ENCODE data around the gene CCBE1. TPM values are rescaled to one million over a fixed set of nuclear protein-coding genes. Genes with fewer than 3 reads are reported as not detected.

The CCBE1 gene
- polyA plus RNA-seq (2012; ENCODE audit: insufficient read depth, insufficient read length, low read depth) = 0.43 TPM

DNA sequence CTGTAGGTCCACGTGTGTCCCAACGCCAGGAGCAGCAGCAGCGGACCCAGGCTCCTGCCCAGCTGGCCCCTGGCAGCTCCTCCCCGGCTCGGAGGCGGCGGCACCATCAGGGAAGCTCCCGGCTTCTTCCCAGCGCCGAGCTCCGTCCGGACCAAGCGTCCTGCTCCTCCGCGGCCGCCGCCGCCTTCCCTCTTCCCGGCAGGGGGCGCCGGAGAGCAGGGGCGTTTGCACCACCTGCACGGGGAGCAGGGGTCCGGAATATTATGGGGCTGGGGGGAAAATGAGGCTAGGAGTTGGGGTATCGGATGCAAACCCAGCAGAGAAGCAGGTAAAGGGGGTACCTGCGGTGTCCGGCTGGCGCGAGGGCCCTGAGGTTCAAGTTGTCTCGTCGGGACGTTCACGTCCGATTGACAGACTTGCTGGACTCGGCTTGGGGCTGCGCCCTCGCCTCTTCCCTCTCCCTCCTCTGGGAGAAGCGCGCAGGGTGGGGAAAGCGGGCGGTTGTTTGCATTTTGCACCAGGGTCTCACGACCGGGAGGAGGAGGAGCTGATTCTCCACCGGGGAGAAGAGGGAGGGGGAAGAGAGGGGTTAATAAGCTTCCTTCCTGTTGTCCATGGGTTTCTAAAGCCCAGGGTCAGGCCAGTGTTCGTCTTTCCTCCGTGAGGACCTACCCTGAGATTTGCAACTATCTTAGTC is at the start of gene CCBE1:
Gene CCBE1, minus strand, starts transcription at position 188 of the 697 bp plus-strand sequence.
- Histone ChIP-seq H3K4me3 (ENCODE audit: low read depth, low read length) (peak within 1 kb of the TSS; percentile 49), H3K27me3 (peaks cover 21% of the 10 kb centered on the region), H3K9me3 (no peaks in the 10 kb centered on the region), H3K4me1 (peaks cover 2% of the 10 kb centered on the region; the same call in 1 of the 2 replicates), H3K36me3 (no peaks in the 10 kb centered on the region)
- DNase-seq = peak; percentile 67
- TF ChIP-seq, protein P1, sequence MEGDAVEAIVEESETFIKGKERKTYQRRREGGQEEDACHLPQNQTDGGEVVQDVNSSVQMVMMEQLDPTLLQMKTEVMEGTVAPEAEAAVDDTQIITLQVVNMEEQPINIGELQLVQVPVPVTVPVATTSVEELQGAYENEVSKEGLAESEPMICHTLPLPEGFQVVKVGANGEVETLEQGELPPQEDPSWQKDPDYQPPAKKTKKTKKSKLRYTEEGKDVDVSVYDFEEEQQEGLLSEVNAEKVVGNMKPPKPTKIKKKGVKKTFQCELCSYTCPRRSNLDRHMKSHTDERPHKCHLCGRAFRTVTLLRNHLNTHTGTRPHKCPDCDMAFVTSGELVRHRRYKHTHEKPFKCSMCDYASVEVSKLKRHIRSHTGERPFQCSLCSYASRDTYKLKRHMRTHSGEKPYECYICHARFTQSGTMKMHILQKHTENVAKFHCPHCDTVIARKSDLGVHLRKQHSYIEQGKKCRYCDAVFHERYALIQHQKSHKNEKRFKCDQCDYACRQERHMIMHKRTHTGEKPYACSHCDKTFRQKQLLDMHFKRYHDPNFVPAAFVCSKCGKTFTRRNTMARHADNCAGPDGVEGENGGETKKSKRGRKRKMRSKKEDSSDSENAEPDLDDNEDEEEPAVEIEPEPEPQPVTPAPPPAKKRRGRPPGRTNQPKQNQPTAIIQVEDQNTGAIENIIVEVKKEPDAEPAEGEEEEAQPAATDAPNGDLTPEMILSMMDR (IDR thresholded peaks at IDR 0.05; ENCODE audit: low read depth, low read length) = peak; percentile 64

DNA sequence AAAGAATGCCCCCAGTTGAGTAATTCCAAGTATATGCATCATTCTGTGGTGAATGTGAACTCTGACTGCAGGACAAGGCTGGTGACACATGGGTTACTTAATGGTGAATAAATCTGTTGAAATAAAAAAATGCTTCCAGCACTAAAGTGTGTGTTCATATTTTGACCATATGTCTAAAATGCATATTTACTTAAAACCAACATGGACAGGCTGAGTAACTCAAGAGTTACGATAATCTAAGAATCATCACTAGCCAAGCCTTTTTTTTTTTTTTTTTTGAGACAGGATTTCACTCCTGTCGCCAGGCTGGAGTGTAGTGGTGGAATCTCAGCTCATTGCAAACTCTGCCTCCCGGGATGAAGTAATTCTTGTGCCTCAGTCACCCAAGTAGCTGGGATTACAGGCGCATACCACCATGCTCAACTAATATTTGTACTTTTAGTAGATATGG is 47.1 kb upstream of the CCBE1 start:
- H3K9me3 ChIP-seq = no peaks in the 10 kb centered on the region
- H3K4me1 ChIP-seq = no peaks in the 10 kb centered on the region
- no peaks in the 10 kb centered on the region for H3K27me3 ChIP-seq
- no peak for DNase-seq
- TF ChIP-seq, protein P1 (IDR thresholded peaks at IDR 0.05; ENCODE audit: low read depth, low read length) = no peak
- H3K36me3 ChIP-seq = no peaks in the 10 kb centered on the region
- H3K4me3 ChIP-seq (ENCODE audit: low read depth, low read length) = no peak overlapping the region

DNA sequence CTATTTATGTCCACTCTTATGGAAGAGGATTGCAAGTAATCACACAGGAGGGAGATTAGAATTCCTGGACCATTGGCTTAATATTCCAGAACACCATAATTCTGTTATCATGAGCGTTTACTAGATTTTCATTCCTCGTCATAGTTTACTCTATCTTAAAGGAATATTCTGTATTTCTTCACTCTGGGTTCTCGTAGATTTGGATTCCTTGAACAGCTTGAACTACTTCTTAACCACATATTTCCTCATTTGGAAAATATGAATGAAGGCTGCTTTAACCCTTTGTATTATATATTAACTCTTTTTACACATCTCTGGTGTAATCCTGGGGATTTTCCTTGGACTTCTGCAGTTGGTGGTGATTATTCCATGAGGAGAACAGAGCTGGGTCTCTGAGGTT is 46.3 kb upstream of the CCBE1 start:
- Histone ChIP-seq H3K36me3 (no peaks in the 10 kb centered on the region), H3K4me3 (ENCODE audit: low read depth, low read length) (no peak overlapping the region), H3K27me3 (no peaks in the 10 kb centered on the region), H3K9me3 (no peaks in the 10 kb centered on the region), H3K4me1 (no peaks in the 10 kb centered on the region)
- no peak for DNase-seq
- TF ChIP-seq, protein P1 (IDR thresholded peaks at IDR 0.05; ENCODE audit: low read depth, low read length) = no peak

DNA sequence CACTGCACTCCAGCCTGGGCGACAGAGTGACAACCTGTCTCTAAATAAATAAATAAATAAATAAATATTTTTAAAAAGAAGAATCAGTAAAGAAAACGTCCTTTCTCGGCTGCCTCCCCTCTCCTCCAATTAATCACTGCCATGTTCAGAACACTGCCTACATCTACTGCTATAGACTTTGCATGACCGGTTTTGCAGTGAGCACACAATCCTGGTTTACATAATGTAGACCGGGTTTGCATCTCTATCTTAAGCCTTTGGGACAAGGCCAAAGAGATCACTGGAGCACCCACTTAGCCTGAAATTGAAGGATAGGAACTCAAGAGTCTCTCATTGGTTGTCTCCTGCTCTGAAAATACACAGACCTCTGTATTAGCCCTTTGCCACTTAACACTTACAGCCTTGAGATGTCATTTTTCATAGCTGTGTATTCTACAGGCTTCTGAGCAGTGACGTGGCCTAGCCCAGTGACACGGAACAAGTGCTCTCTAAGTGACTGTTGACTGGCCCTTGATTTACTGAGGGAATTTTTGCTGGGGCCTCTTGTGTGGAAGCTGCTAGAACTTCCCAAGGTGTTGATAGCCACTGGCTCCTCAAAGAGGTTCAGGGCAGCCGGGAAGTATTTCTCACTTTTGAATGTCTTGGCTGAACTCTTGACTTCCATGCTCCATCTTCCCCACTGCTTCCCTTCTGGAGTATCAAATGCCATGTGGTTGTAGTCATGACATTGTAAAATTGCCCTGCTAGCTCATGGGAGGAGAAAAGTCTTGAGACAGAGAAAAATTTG is 45.3 kb upstream of the CCBE1 start:
- no peaks in the 10 kb centered on the region for H3K36me3 ChIP-seq
- TF ChIP-seq, protein P1 (IDR thresholded peaks at IDR 0.05; ENCODE audit: low read depth, low read length) = no peak
- no peaks in the 10 kb centered on the region for H3K4me1 ChIP-seq
- H3K27me3 ChIP-seq = no peaks in the 10 kb centered on the region
- DNase-seq = no peak
- no peaks in the 10 kb centered on the region for H3K9me3 ChIP-seq
- H3K4me3 ChIP-seq (ENCODE audit: low read depth, low read length) = no peak overlapping the region

DNA sequence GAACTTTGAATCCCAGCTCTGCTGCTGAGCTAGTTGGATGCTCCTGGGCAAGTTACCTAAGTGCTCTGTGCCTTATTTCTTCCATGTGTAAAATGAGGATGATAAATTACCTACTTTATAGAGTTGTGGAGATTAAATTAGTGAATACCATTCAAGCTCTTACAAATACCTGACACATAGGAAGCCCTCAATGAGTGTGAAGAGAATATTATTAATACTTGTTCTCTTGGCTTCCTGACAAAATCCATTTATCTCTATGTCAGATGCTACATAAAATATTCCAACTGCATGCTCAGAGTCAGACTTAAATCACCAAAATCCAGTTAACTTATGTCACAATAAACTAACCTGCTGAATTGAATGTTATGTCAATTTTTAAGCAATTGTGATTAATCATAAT is 42.9 kb upstream of the CCBE1 start:
- Histone ChIP-seq H3K9me3 (no peaks in the 10 kb centered on the region), H3K4me1 (0 out of 2 replicates have a peak, but pooled peaks cover 4% of the 10 kb centered on the region), H3K27me3 (no peaks in the 10 kb centered on the region), H3K4me3 (ENCODE audit: low read depth, low read length) (no peak overlapping the region), H3K36me3 (no peaks in the 10 kb centered on the region)
- TF ChIP-seq, protein P1 (IDR thresholded peaks at IDR 0.05; ENCODE audit: low read depth, low read length) = no peak
- no peak for DNase-seq
